HL-60 (cell line): ENCODE measurements around the gene KLRC3.

Experiments used
- POLR2AphosphoS5 ChIP-seq: IDR thresholded peaks from 2 replicates; pipeline ENCODE4 v1.6.1; 2012; ENCODE audit warnings: low read depth
- SPI1 ChIP-seq: IDR thresholded peaks from 2 replicates; pipeline ENCODE4 v1.6.1; 2012; ENCODE audit warnings: low read depth, mild to moderate bottlenecking, borderline replicate concordance
- TF ChIP-seq, protein P1 (sequence below): IDR thresholded peaks from one replicate; pipeline ENCODE4 v1.5.1; 2011; ENCODE audit warnings: low read length, control low read depth, inconsistent platforms; ENCODE audit not compliant: insufficient read depth
- TF ChIP-seq, protein P2 (sequence below): IDR thresholded peaks from 2 replicates; pipeline ENCODE4 v1.6.1; 2012; ENCODE audit warnings: low read depth; ENCODE audit not compliant: insufficient replicate concordance

DNA sequence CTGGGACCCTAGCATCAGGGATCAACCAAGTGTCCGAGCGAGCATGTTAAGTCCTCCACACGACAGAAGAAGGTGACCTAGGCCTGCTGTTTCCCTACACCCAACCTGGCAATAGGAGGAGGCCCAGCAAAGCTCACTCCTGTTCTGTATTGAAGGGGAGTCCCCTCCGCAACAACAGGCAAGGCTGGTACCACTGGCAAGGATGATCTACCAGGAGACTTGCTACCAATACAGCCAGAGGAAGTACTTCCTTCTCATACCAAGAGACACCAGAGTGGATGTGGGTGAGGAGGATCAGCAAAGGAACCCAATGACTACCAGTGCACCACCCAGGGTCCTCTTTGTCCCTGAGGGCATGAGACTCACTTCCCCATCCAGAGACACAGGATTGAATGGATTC lies 27.8 kb upstream of the KLRC3 start:
- TF ChIP-seq POLR2AphosphoS5 (no peak), SPI1 (no peak)
- TF ChIP-seq, protein P1, sequence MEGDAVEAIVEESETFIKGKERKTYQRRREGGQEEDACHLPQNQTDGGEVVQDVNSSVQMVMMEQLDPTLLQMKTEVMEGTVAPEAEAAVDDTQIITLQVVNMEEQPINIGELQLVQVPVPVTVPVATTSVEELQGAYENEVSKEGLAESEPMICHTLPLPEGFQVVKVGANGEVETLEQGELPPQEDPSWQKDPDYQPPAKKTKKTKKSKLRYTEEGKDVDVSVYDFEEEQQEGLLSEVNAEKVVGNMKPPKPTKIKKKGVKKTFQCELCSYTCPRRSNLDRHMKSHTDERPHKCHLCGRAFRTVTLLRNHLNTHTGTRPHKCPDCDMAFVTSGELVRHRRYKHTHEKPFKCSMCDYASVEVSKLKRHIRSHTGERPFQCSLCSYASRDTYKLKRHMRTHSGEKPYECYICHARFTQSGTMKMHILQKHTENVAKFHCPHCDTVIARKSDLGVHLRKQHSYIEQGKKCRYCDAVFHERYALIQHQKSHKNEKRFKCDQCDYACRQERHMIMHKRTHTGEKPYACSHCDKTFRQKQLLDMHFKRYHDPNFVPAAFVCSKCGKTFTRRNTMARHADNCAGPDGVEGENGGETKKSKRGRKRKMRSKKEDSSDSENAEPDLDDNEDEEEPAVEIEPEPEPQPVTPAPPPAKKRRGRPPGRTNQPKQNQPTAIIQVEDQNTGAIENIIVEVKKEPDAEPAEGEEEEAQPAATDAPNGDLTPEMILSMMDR, result no peak
- TF ChIP-seq, protein P2, sequence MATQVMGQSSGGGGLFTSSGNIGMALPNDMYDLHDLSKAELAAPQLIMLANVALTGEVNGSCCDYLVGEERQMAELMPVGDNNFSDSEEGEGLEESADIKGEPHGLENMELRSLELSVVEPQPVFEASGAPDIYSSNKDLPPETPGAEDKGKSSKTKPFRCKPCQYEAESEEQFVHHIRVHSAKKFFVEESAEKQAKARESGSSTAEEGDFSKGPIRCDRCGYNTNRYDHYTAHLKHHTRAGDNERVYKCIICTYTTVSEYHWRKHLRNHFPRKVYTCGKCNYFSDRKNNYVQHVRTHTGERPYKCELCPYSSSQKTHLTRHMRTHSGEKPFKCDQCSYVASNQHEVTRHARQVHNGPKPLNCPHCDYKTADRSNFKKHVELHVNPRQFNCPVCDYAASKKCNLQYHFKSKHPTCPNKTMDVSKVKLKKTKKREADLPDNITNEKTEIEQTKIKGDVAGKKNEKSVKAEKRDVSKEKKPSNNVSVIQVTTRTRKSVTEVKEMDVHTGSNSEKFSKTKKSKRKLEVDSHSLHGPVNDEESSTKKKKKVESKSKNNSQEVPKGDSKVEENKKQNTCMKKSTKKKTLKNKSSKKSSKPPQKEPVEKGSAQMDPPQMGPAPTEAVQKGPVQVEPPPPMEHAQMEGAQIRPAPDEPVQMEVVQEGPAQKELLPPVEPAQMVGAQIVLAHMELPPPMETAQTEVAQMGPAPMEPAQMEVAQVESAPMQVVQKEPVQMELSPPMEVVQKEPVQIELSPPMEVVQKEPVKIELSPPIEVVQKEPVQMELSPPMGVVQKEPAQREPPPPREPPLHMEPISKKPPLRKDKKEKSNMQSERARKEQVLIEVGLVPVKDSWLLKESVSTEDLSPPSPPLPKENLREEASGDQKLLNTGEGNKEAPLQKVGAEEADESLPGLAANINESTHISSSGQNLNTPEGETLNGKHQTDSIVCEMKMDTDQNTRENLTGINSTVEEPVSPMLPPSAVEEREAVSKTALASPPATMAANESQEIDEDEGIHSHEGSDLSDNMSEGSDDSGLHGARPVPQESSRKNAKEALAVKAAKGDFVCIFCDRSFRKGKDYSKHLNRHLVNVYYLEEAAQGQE, result no peak
